AG04450 (cell line): ENCODE data around the gene CYP1A1. TPM values are rescaled to one million over a fixed set of nuclear protein-coding genes. Genes with fewer than 3 reads are reported as not detected.

Experiments
- CTCF ChIA-PET: fragments of 300-600, 350-600 bp; formaldehyde crosslinking; extraction: SDS; loops from one replicate; lab custom pipeline; 2022; ENCODE audit warnings: antibody characterized with exemption, inconsistent platforms; lab: Charles Lee
- POLR2A ChIA-PET: fragments of 350-600 bp; formaldehyde crosslinking; extraction: SDS; loops from one replicate; lab custom pipeline; 2021; ENCODE audit warnings: antibody characterized with exemption, inconsistent platforms; lab: Yijun Ruan, JAX
- DNase-seq: peaks from one replicate; pipeline ENCODE4 v3.0.0-alpha.2; 2011; ENCODE audit warnings: low read depth, low spot score
- H3K27ac ChIP-seq: one replicate; pipeline ENCODE4 v1.5.1; 2012; ENCODE audit warnings: low read depth, low read length, control low read depth
- H3K27me3 ChIP-seq: one replicate; pipeline ENCODE4 v1.6.0; 2012; ENCODE audit warnings: low read length; ENCODE audit not compliant: control insufficient read depth, insufficient read depth
- H3K4me3 ChIP-seq: 2 replicates; pipeline ENCODE4 v1.5.1; 2011; ENCODE audit warnings: mild to moderate bottlenecking, low read depth, low read length, control low read depth
- H3K9me3 ChIP-seq: 2 replicates; pipeline ENCODE4 v1.5.1; 2012; ENCODE audit warnings: low read length; ENCODE audit not compliant: control insufficient read depth, insufficient read depth
- polyA plus RNA-seq: library from polyadenylated mRNA; depleted of rRNA; stranded (reverse); fragments of >200 nt; gene quantifications from 2 replicates; pipeline ENCODE4 v1.2.3, GENCODE V29; 2011; rRNA removed
- TF ChIP-seq, protein P1 (sequence below): IDR thresholded peaks from 2 replicates; pipeline ENCODE4 v1.5.1; 2011; ENCODE audit warnings: low read depth, low read length, control low read depth, inconsistent platforms

The CYP1A1 gene
- polyA plus RNA-seq, 1 experiment = 0.04 TPM

DNA sequence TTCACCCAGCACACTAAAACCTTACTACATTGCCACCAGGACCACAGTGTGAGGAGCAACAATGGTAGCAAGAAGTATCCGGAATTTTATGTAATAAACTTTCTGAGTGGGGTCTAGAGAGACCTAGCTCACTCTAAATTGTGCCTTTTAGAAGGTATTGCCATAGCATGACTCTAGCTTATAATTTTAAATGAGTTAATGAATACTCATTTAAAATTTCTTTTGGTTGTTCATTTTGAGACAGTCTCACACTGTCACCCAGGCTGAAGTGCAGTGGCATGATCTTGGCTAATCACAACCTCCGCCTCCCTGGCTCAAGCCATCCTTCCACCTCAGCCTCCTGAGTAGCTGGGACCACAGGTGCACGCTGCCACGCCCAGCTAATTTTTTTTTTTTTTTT is 55.7 kb downstream of the CYP1A1 start:
- CTCF ChIA-PET = interaction anchor here (0.6 to 0.9 kb wide), 2 partner anchors 14 to 35 kb away, joined by 3 read pairs; no protein-coding TSS in a partner anchor

More for the DNA sequence above, 55.7 kb downstream of the CYP1A1 start:
- Histone ChIP-seq H3K9me3 (no peaks in the 10 kb centered on the region), H3K4me3 (no peak overlapping the region), H3K27me3 (no peaks in the 10 kb centered on the region), H3K27ac (no peak overlapping the region)
- POLR2A ChIA-PET = no interaction called here
- no peak for DNase-seq
- TF ChIP-seq, protein P1, sequence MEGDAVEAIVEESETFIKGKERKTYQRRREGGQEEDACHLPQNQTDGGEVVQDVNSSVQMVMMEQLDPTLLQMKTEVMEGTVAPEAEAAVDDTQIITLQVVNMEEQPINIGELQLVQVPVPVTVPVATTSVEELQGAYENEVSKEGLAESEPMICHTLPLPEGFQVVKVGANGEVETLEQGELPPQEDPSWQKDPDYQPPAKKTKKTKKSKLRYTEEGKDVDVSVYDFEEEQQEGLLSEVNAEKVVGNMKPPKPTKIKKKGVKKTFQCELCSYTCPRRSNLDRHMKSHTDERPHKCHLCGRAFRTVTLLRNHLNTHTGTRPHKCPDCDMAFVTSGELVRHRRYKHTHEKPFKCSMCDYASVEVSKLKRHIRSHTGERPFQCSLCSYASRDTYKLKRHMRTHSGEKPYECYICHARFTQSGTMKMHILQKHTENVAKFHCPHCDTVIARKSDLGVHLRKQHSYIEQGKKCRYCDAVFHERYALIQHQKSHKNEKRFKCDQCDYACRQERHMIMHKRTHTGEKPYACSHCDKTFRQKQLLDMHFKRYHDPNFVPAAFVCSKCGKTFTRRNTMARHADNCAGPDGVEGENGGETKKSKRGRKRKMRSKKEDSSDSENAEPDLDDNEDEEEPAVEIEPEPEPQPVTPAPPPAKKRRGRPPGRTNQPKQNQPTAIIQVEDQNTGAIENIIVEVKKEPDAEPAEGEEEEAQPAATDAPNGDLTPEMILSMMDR = no peak

Other genes starting within 250 kb of the CYP1A1 start
- 1.6 and 2.4 TPM in 2 replicates for gene ARID3B, start 184.3 kb downstream of the CYP1A1 start, polyA plus RNA-seq
- 34.9 and 41.2 TPM in 2 replicates for gene CLK3, start 109.7 kb downstream of the CYP1A1 start, polyA plus RNA-seq
- 37.1 and 43.6 TPM in 2 replicates for gene EDC3, start 29.5 kb downstream of the CYP1A1 start, polyA plus RNA-seq
- gene CYP1A2, start 23.3 kb upstream of the CYP1A1 start, polyA plus RNA-seq = not detected in 2 replicates
- 17.2 and 25.1 TPM in 2 replicates for gene CSK, start 56.6 kb upstream of the CYP1A1 start, polyA plus RNA-seq
- gene LMAN1L, start 87.3 kb upstream of the CYP1A1 start, polyA plus RNA-seq = not detected in 2 replicates
- not detected in 2 replicates for gene CPLX3, start 101.1 kb upstream of the CYP1A1 start, polyA plus RNA-seq
- 14.2 and 18.6 TPM in 2 replicates for gene ULK3, start 117.6 kb upstream of the CYP1A1 start, polyA plus RNA-seq
- 116 and 127 TPM in 2 replicates for gene SCAMP2, start 147.8 kb upstream of the CYP1A1 start, polyA plus RNA-seq
- gene MPI, start 164.5 kb upstream of the CYP1A1 start, polyA plus RNA-seq = 55.5 and 69.4 TPM in 2 replicates
- gene FAM219B, start 181.3 kb upstream of the CYP1A1 start, polyA plus RNA-seq = 38.2 and 43.2 TPM in 2 replicates
- 134 and 147 TPM in 2 replicates for gene COX5A, start 212.5 kb upstream of the CYP1A1 start, polyA plus RNA-seq
- gene RPP25, start 231.2 kb upstream of the CYP1A1 start, polyA plus RNA-seq = 0.25 and 0.31 TPM in 2 replicates